Measurements from ENCODE around the gene RIC3.

The RIC3 gene

DNA sequence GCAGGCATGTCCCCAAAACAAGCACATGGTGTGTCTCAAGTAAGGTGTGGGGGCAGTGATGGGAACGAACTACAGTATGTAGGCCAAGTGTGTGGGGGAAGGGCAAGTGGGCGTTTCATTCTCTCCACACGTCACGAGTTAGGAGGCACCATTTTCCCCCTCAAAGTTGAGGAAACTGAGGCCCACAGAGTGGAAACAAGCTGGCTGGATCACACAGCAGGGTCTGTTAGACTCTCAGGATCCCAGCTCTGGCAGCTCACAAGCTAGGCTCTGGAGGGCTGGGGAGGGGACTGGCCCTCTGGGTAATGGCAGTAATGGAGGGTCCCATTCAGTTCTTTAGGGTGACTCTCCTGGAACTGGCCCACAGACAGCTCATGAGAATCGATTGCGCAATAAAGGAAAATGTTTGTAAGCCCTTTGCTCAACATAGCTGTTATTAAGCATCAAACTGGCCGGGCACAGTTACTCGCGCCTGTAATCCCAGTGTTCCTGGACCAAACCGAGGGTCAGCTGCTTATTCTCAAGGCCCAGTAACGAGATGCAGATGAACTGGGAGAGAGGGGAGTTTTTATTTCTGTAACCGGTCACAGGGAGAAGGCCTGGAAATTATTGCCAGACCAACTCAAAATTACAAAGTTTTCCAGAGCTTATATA, 111.9 kb downstream of the RIC3 start:
- POLR2A ChIA-PET: no interaction called here
- peak; percentile 29 for DNase-seq (ENCODE audit: low read depth, low spot score)
- no peak overlapping the region for H3K4me3 ChIP-seq (ENCODE audit: low read depth, low read length)
- no peak for TF ChIP-seq CTCF (IDR thresholded peaks at IDR 0.05; ENCODE audit: insufficient read depth, low read length, missing control alignments)
- CTCF ChIA-PET: interaction anchor here (1.0 to 15.2 kb wide), 6 partner anchors 11 to 51 kb away, joined by 5 to 150 read pairs (median 10); no protein-coding TSS in a partner anchor
